Cardiac fibroblast (primary cell): ENCODE data around the gene SPPL2A.

Source experiments
- DNase-seq, 2 donors: peaks; one replicate each; pipeline versions ENCODE4 v3.0.0 to v3.0.0-alpha.2; 2010; ENCODE audit warnings: low read depth in 2 of 2
- H3K4me3 ChIP-seq, 2 donors: replicated peaks in 1 of 2; 1 replicate in 1 of 2; 2 replicates in 1 of 2; pipeline ENCODE4 v1.5.1; 2011; ENCODE audit warnings: low read depth in 2 of 2, low read length in 2 of 2, mild to moderate bottlenecking in 2 of 2, moderate library complexity in 1 of 2
- TF ChIP-seq, protein P1 (sequence below): IDR thresholded peaks from one replicate; pipeline ENCODE4 v1.5.1; 2011; ENCODE audit warnings: low read depth, mild to moderate bottlenecking, low read length, inconsistent platforms

The SPPL2A gene

DNA sequence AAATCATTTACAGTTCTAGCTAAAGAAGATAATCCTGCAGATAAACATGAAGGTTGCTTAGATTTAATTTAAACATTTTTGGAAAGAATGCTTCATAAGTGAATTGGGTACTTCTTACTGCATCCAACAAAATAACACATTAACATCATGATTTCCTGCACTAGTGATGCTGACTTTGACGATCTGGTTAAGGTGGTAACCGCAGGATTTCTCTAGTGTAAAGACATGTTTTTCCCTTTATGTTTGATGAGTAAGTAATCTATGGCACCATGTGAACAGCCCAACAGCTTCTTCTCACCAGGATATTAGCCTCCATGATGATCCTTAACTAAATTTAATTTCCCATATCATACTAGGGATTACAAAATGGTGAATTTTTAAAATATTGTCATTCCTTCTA lies 14.1 kb downstream of the SPPL2A start:
- no peak overlapping the region for H3K4me3 ChIP-seq
- no peak for DNase-seq
- TF ChIP-seq, protein P1, sequence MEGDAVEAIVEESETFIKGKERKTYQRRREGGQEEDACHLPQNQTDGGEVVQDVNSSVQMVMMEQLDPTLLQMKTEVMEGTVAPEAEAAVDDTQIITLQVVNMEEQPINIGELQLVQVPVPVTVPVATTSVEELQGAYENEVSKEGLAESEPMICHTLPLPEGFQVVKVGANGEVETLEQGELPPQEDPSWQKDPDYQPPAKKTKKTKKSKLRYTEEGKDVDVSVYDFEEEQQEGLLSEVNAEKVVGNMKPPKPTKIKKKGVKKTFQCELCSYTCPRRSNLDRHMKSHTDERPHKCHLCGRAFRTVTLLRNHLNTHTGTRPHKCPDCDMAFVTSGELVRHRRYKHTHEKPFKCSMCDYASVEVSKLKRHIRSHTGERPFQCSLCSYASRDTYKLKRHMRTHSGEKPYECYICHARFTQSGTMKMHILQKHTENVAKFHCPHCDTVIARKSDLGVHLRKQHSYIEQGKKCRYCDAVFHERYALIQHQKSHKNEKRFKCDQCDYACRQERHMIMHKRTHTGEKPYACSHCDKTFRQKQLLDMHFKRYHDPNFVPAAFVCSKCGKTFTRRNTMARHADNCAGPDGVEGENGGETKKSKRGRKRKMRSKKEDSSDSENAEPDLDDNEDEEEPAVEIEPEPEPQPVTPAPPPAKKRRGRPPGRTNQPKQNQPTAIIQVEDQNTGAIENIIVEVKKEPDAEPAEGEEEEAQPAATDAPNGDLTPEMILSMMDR = no peak

DNA sequence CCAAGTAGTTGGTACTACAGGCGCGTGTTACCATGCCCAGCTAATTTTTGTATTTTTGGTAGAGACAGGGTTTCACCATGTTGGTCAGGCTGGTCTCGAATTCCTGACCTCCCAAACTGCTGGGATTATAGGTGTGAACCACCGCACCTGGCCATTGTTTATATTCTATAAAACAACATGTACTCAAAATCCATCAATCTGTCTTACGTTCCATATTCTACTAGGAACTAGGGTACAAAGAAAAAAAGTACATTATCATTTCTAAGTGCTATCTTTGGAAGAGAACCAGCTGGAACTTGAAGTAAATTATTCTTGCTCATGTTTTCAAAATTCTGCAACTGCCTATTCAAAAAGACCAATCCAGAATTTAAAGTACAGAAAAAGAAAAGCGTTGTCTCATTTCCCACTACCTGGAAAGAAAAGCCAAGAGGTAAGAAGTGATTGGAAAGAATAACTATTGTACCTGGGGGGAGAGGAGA lies 15.2 kb downstream of the SPPL2A start:
- peak in 1 of 2 donors; percentile 11 for DNase-seq
- no peak overlapping the region for H3K4me3 ChIP-seq
- TF ChIP-seq, protein P1 = no peak

- TF ChIP-seq, protein P1 = no peak
- DNase-seq = no peak
- H3K4me3 ChIP-seq = no peak overlapping the region
Measured at GRCh38 chr15:50747523-50747922, 18.0 kb downstream of the SPPL2A start.

DNA sequence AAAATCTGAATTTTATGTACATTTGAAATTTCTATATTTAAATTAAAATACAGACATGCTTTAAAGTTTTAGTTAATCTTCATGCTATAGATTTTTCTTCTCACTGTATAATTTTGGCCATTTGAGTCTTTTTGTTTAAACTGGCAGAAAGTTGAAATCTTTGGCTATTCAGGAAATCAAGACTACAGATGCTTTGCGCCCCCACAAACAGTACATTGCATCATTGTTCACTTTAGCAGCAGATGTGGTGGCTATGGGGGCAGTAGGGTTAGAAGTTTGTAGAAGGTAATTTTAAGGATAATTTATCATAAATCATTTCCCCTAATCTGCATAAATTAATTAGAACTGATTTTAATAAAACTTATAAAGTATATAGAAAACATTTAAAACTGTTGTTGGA lies 20.9 kb downstream of the SPPL2A start:
- TF ChIP-seq, protein P1 = no peak
- DNase-seq = peak in 1 of 2 donors; percentile 18

GRCh38 chr15:50740955-50741354 lies 24.6 kb downstream of the SPPL2A start:
- H3K4me3 ChIP-seq = no peak overlapping the region
- TF ChIP-seq, protein P1 = no peak

More for the DNA sequence above, 20.9 kb downstream of the SPPL2A start:
- H3K4me3 ChIP-seq = no peak overlapping the region

DNA sequence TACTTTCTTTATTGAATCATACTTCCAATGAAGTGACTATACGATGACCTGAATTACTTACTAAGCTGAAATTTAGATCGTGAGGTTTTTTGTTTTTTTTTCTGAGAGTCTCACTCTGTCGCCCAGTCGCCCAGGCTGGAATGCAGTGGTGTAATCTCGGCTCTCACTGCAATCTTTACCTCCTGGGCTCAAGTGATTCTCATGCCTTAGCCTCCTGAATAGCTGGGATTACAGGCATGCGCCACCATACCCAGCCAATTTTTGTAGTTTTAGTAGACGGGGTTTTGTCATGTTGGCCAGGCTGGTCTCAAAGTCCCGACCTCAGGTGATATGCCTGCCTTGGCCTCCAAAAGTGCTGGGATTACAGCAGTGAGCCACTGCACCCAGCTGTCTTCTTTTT lies 28.7 kb downstream of the SPPL2A start:
- no peak overlapping the region for H3K4me3 ChIP-seq
- DNase-seq = peak in 1 of 2 donors; percentile 23
- TF ChIP-seq, protein P1 = no peak

More at GRCh38 chr15:50740955-50741354, 24.6 kb downstream of the SPPL2A start:
- DNase-seq = no peak

GRCh38 chr15:50735156-50735555 lies 30.4 kb downstream of the SPPL2A start:
- TF ChIP-seq, protein P1 = no peak
- DNase-seq = no peak
- no peak overlapping the region for H3K4me3 ChIP-seq
